Measurements from ENCODE around the gene WWOX.

WWOX gene

GRCh38 chr16:78292844-78293380 is 193.5 kb downstream of the WWOX start:
- H3K27me3 ChIP-seq (ENCODE audit: control insufficient read depth, insufficient read depth, low read length), result no peaks in the 10 kb centered on the region

GRCh38 chr16:78294538-78295225 is 195.2 kb downstream of the WWOX start:
- Histone ChIP-seq H3K9ac (ENCODE audit: low read length) (no peak overlapping the region), H3K9me3 (ENCODE audit: control insufficient read depth, low read depth, low read length) (no peaks in the 10 kb centered on the region), H3K4me1 (ENCODE audit: control insufficient read depth, low read depth, low read length) (peaks cover 16% of the 10 kb centered on the region), H3K27me3 (ENCODE audit: control insufficient read depth, insufficient read depth, low read length) (no peaks in the 10 kb centered on the region), H3K36me3 (ENCODE audit: control insufficient read depth, low read depth, low read length) (no peaks in the 10 kb centered on the region), H3K27ac (ENCODE audit: low read length) (no peak overlapping the region), H3K4me3 (ENCODE audit: low read length) (no peak overlapping the region)

More at GRCh38 chr16:78292844-78293380, 193.5 kb downstream of the WWOX start:
- H3K27ac ChIP-seq (ENCODE audit: low read length), result no peak overlapping the region
- no peak overlapping the region for H3K9ac ChIP-seq (ENCODE audit: low read length)
- no peak overlapping the region for H3K4me3 ChIP-seq (ENCODE audit: low read length)
- H3K36me3 ChIP-seq (ENCODE audit: control insufficient read depth, low read depth, low read length), result no peaks in the 10 kb centered on the region
- H3K4me1 ChIP-seq (ENCODE audit: control insufficient read depth, low read depth, low read length), result peaks cover 30% of the 10 kb centered on the region
- no peaks in the 10 kb centered on the region for H3K9me3 ChIP-seq (ENCODE audit: control insufficient read depth, low read depth, low read length)

- Histone ChIP-seq H3K9ac (ENCODE audit: low read length) (no peak overlapping the region), H3K27ac (ENCODE audit: low read length) (no peak overlapping the region), H3K9me3 (ENCODE audit: control insufficient read depth, low read depth, low read length) (no peaks in the 10 kb centered on the region), H3K27me3 (ENCODE audit: control insufficient read depth, insufficient read depth, low read length) (no peaks in the 10 kb centered on the region), H3K4me3 (ENCODE audit: low read length) (no peak overlapping the region), H3K36me3 (ENCODE audit: control insufficient read depth, low read depth, low read length) (no peaks in the 10 kb centered on the region), H3K4me1 (ENCODE audit: control insufficient read depth, low read depth, low read length) (no peaks in the 10 kb centered on the region)
Observed at GRCh38 chr16:78297066-78297666, 197.7 kb downstream of the WWOX start.

GRCh38 chr16:78298986-78299385 is 199.5 kb downstream of the WWOX start:
- Histone ChIP-seq H3K27ac (ENCODE audit: low read length) (no peak overlapping the region), H3K27me3 (ENCODE audit: control insufficient read depth, insufficient read depth, low read length) (no peaks in the 10 kb centered on the region), H3K9ac (ENCODE audit: low read length) (no peak overlapping the region), H3K4me1 (ENCODE audit: control insufficient read depth, low read depth, low read length) (no peaks in the 10 kb centered on the region), H3K4me3 (ENCODE audit: low read length) (no peak overlapping the region), H3K9me3 (ENCODE audit: control insufficient read depth, low read depth, low read length) (no peaks in the 10 kb centered on the region), H3K36me3 (ENCODE audit: control insufficient read depth, low read depth, low read length) (no peaks in the 10 kb centered on the region)

- H3K27ac ChIP-seq (ENCODE audit: low read length), result no peak overlapping the region
- H3K9ac ChIP-seq (ENCODE audit: low read length), result no peak overlapping the region
- no peaks in the 10 kb centered on the region for H3K4me1 ChIP-seq (ENCODE audit: control insufficient read depth, low read depth, low read length)
- H3K27me3 ChIP-seq (ENCODE audit: control insufficient read depth, insufficient read depth, low read length), result no peaks in the 10 kb centered on the region
- H3K4me3 ChIP-seq (ENCODE audit: low read length), result no peak overlapping the region
- H3K36me3 ChIP-seq (ENCODE audit: control insufficient read depth, low read depth, low read length), result no peaks in the 10 kb centered on the region
- no peaks in the 10 kb centered on the region for H3K9me3 ChIP-seq (ENCODE audit: control insufficient read depth, low read depth, low read length)
Observed at GRCh38 chr16:78300469-78300868, 201.0 kb downstream of the WWOX start.

- H3K4me3 ChIP-seq (ENCODE audit: low read length), result no peak overlapping the region
- no peaks in the 10 kb centered on the region for H3K27me3 ChIP-seq (ENCODE audit: control insufficient read depth, insufficient read depth, low read length)
- no peaks in the 10 kb centered on the region for H3K9me3 ChIP-seq (ENCODE audit: control insufficient read depth, low read depth, low read length)
- H3K27ac ChIP-seq (ENCODE audit: low read length), result no peak overlapping the region
- H3K9ac ChIP-seq (ENCODE audit: low read length), result no peak overlapping the region
- peaks cover 19% of the 10 kb centered on the region for H3K4me1 ChIP-seq (ENCODE audit: control insufficient read depth, low read depth, low read length)
- H3K36me3 ChIP-seq (ENCODE audit: control insufficient read depth, low read depth, low read length), result no peaks in the 10 kb centered on the region
Observed at GRCh38 chr16:78303946-78304345, 204.5 kb downstream of the WWOX start.

GRCh38 chr16:78306361-78306760 is 206.9 kb downstream of the WWOX start:
- Histone ChIP-seq H3K9me3 (ENCODE audit: control insufficient read depth, low read depth, low read length) (no peaks in the 10 kb centered on the region), H3K36me3 (ENCODE audit: control insufficient read depth, low read depth, low read length) (no peaks in the 10 kb centered on the region), H3K27ac (ENCODE audit: low read length) (no peak overlapping the region), H3K4me1 (ENCODE audit: control insufficient read depth, low read depth, low read length) (peaks cover 32% of the 10 kb centered on the region), H3K27me3 (ENCODE audit: control insufficient read depth, insufficient read depth, low read length) (no peaks in the 10 kb centered on the region), H3K4me3 (ENCODE audit: low read length) (no peak overlapping the region), H3K9ac (ENCODE audit: low read length) (no peak overlapping the region)

GRCh38 chr16:78307824-78308528 is 208.5 kb downstream of the WWOX start:
- Histone ChIP-seq H3K9ac (ENCODE audit: low read length) (no peak overlapping the region), H3K36me3 (ENCODE audit: control insufficient read depth, low read depth, low read length) (no peaks in the 10 kb centered on the region), H3K4me3 (ENCODE audit: low read length) (peak overlapping the region; percentile 11), H3K27ac (ENCODE audit: low read length) (no peak overlapping the region), H3K9me3 (ENCODE audit: control insufficient read depth, low read depth, low read length) (no peaks in the 10 kb centered on the region), H3K27me3 (ENCODE audit: control insufficient read depth, insufficient read depth, low read length) (no peaks in the 10 kb centered on the region), H3K4me1 (ENCODE audit: control insufficient read depth, low read depth, low read length) (peaks cover 40% of the 10 kb centered on the region)

- H3K9ac ChIP-seq (ENCODE audit: low read length), result no peak overlapping the region
- peaks cover 40% of the 10 kb centered on the region for H3K4me1 ChIP-seq (ENCODE audit: control insufficient read depth, low read depth, low read length)
- H3K27ac ChIP-seq (ENCODE audit: low read length), result no peak overlapping the region
- no peaks in the 10 kb centered on the region for H3K9me3 ChIP-seq (ENCODE audit: control insufficient read depth, low read depth, low read length)
- H3K36me3 ChIP-seq (ENCODE audit: control insufficient read depth, low read depth, low read length), result no peaks in the 10 kb centered on the region
- H3K4me3 ChIP-seq (ENCODE audit: low read length), result no peak overlapping the region
- no peaks in the 10 kb centered on the region for H3K27me3 ChIP-seq (ENCODE audit: control insufficient read depth, insufficient read depth, low read length)
Observed at GRCh38 chr16:78309763-78310162, 210.3 kb downstream of the WWOX start.

GRCh38 chr16:78310196-78310595 is 210.7 kb downstream of the WWOX start:
- Histone ChIP-seq H3K27me3 (ENCODE audit: control insufficient read depth, insufficient read depth, low read length) (no peaks in the 10 kb centered on the region), H3K9me3 (ENCODE audit: control insufficient read depth, low read depth, low read length) (no peaks in the 10 kb centered on the region), H3K36me3 (ENCODE audit: control insufficient read depth, low read depth, low read length) (no peaks in the 10 kb centered on the region), H3K4me3 (ENCODE audit: low read length) (no peak overlapping the region), H3K4me1 (ENCODE audit: control insufficient read depth, low read depth, low read length) (peaks cover 40% of the 10 kb centered on the region), H3K27ac (ENCODE audit: low read length) (no peak overlapping the region), H3K9ac (ENCODE audit: low read length) (no peak overlapping the region)

GRCh38 chr16:78310990-78311561 is 211.6 kb downstream of the WWOX start:
- Histone ChIP-seq H3K36me3 (ENCODE audit: control insufficient read depth, low read depth, low read length) (no peaks in the 10 kb centered on the region), H3K27ac (ENCODE audit: low read length) (no peak overlapping the region), H3K4me3 (ENCODE audit: low read length) (peak overlapping the region; percentile 6), H3K9me3 (ENCODE audit: control insufficient read depth, low read depth, low read length) (no peaks in the 10 kb centered on the region), H3K4me1 (ENCODE audit: control insufficient read depth, low read depth, low read length) (peaks cover 40% of the 10 kb centered on the region), H3K9ac (ENCODE audit: low read length) (no peak overlapping the region), H3K27me3 (ENCODE audit: control insufficient read depth, insufficient read depth, low read length) (no peaks in the 10 kb centered on the region)

Measured in iPS-18a (cell line).